Small intestine (tissue), 7 donors: ENCODE measurements around the gene CNOT8. TPM values are rescaled to one million over a fixed set of nuclear protein-coding genes. Genes with fewer than 3 reads are reported as not detected.
"Not testable (repeated sequence)": the region's sequence is repeated elsewhere in the genome, so short reads cannot be mapped to it uniquely, and the experiment has no call there.

Source experiments
- DNase-seq, 2 donors: peaks; one replicate each; pipeline versions ENCODE4 v3.0.0 to v3.0.0-alpha.2; 2013
- FAIRE-seq: peaks from 2 replicates; lab custom pipeline; 2012; peaks lifted over from hg19 to GRCh38; lab: Jason Lieb, UNC
- H3K27ac ChIP-seq, 3 donors: one replicate each; pipeline ENCODE4 v1.5.1; 2013; ENCODE audit warnings: low read length in 2 of 3, mild to moderate bottlenecking in 2 of 3, control low read depth in 1 of 3, inconsistent platforms in 1 of 3, low read depth in 1 of 3, moderate library complexity in 1 of 3
- H3K27me3 ChIP-seq, 3 donors: one replicate each; pipeline ENCODE4 v1.6.1; 2013; ENCODE audit warnings: low read length in 3 of 3, inconsistent platforms in 1 of 3; ENCODE audit not compliant: control insufficient read depth in 3 of 3, insufficient read depth in 3 of 3
- H3K36me3 ChIP-seq, 3 donors: one replicate each; pipeline ENCODE4 v1.6.1; 2013; ENCODE audit warnings: low read length in 3 of 3, inconsistent platforms in 1 of 3, low read depth in 1 of 3, mild to moderate bottlenecking in 1 of 3, moderate library complexity in 1 of 3; ENCODE audit not compliant: control insufficient read depth in 3 of 3, insufficient read depth in 2 of 3
- H3K4me1 ChIP-seq, 3 donors: one replicate each; pipeline ENCODE4 v1.6.1; 2013; ENCODE audit warnings: low read length in 2 of 3, inconsistent platforms in 1 of 3, low read depth in 1 of 3, mild to moderate bottlenecking in 1 of 3, moderate library complexity in 1 of 3; ENCODE audit not compliant: control insufficient read depth in 3 of 3, insufficient read depth in 2 of 3
- H3K4me3 ChIP-seq, 3 donors: one replicate each; pipeline ENCODE4 v1.5.1; 2013; ENCODE audit warnings: low read length in 3 of 3, control low read depth in 1 of 3, inconsistent platforms in 1 of 3, low read depth in 1 of 3, mild to moderate bottlenecking in 1 of 3, moderate library complexity in 1 of 3
- H3K9me3 ChIP-seq, 2 donors: one replicate each; pipeline ENCODE4 v1.6.1; 2013; ENCODE audit warnings: low read depth in 1 of 2, low read length in 1 of 2; ENCODE audit not compliant: control insufficient read depth in 2 of 2, insufficient read depth in 1 of 2
- WGBS, 3 donors: extraction: QIAGEN DNeasy Blood & Tissue Kit; methylation state at CpG; one replicate each; pipeline ENCODE4 v1.1.7; 2013; 5-methylcytosine and 5-hydroxymethylcytosine counted together
- polyA plus RNA-seq, 4 donors: library from polyadenylated mRNA; stranded (reverse) in 3 of 4; unstranded in 1 of 4; fragments of 200-250 nt in 3 of 4; fragments of 120-200 nt in 1 of 4; gene quantifications; one replicate each; pipeline versions ENCODE4 v1.2.1 to v1.2.3, GENCODE V29; 2013
- donor health status: healthy with polysubstance abuse.
- donor health status: control.
- donor health status: control.
- donor health status: Bipolar disorder and iron deficiency.
- donor health status: healthy.

Gene CNOT8
- polyA plus RNA-seq, 4 donors, result 43.5 to 54.1 (median 48.9) TPM

GRCh38 chr5:154816891-154817492 lies 41.4 kb upstream of the CNOT8 start:
- Histone ChIP-seq H3K27me3 (no peaks in the 10 kb centered on the region), H3K4me3 (no peak overlapping the region), H3K4me1 (peaks cover 0 to 11% (median 0%) of the 10 kb centered on the region in 3 donors), H3K36me3 (peaks cover 15 to 74% (median 27%) of the 10 kb centered on the region in 3 donors), H3K9me3 (no peaks in the 10 kb centered on the region), H3K27ac (no peak overlapping the region)
- FAIRE-seq, result no peak
- 90 to 96% (median 91%) methylated on average over 5 of the region's 5 CpGs for WGBS, 3 donors
- DNase-seq, result no peak

- DNase-seq (no peak), FAIRE-seq (no peak)
- H3K27me3 ChIP-seq, result no peaks in the 10 kb centered on the region
- no peak overlapping the region for H3K27ac ChIP-seq
- no peak overlapping the region for H3K4me3 ChIP-seq
- peaks cover 0 to 11% (median 0%) of the 10 kb centered on the region in 3 donors for H3K4me1 ChIP-seq
- WGBS, 3 donors, result 88 to 91% (median 89%) methylated on average over 6 of the region's 6 CpGs
- H3K36me3 ChIP-seq, result peaks cover 15 to 73% (median 25%) of the 10 kb centered on the region in 3 donors
- no peaks in the 10 kb centered on the region for H3K9me3 ChIP-seq
Observed at GRCh38 chr5:154817815-154818214, 40.6 kb upstream of the CNOT8 start.

- DNase-seq, result no peak
- no peak overlapping the region for H3K27ac ChIP-seq
- 76 to 87% (median 82%) methylated on average over 2 of the region's 2 CpGs for WGBS, 3 donors
- peaks cover 0 to 11% (median 0%) of the 10 kb centered on the region in 3 donors for H3K4me1 ChIP-seq
- H3K4me3 ChIP-seq, result no peak overlapping the region
- peaks cover 13 to 77% (median 23%) of the 10 kb centered on the region in 3 donors for H3K36me3 ChIP-seq
- no peaks in the 10 kb centered on the region for H3K27me3 ChIP-seq
- no peak for FAIRE-seq
- no peaks in the 10 kb centered on the region for H3K9me3 ChIP-seq
Observed at GRCh38 chr5:154818471-154819116, 39.8 kb upstream of the CNOT8 start.

GRCh38 chr5:154819546-154819945 lies 38.9 kb upstream of the CNOT8 start:
- H3K4me1 ChIP-seq, result peaks cover 0 to 17% (median 0%) of the 10 kb centered on the region in 3 donors
- H3K27ac ChIP-seq, result no peak overlapping the region
- no peak overlapping the region for H3K4me3 ChIP-seq
- FAIRE-seq (no peak), DNase-seq (no peak)
- peaks cover 11 to 76% (median 19%) of the 10 kb centered on the region in 3 donors for H3K36me3 ChIP-seq
- H3K9me3 ChIP-seq, result no peaks in the 10 kb centered on the region
- 80 to 85% (median 80%) methylated on average over 7 of the region's 7 CpGs for WGBS, 3 donors
- no peaks in the 10 kb centered on the region for H3K27me3 ChIP-seq

GRCh38 chr5:154820383-154820782 lies 38.0 kb upstream of the CNOT8 start:
- H3K27me3 ChIP-seq, result no peaks in the 10 kb centered on the region
- no peak overlapping the region for H3K4me3 ChIP-seq
- peaks cover 5 to 68% (median 13%) of the 10 kb centered on the region in 3 donors for H3K36me3 ChIP-seq
- WGBS, 3 donors, result 95 to 98% (median 98%) methylated on average over 5 of the region's 5 CpGs
- DNase-seq (no peak), FAIRE-seq (no peak)
- H3K4me1 ChIP-seq, result peaks cover 0 to 17% (median 0%) of the 10 kb centered on the region in 3 donors
- no peak overlapping the region for H3K27ac ChIP-seq
- H3K9me3 ChIP-seq, result no peaks in the 10 kb centered on the region

- H3K36me3 ChIP-seq, result peaks cover 0 to 57% (median 7%) of the 10 kb centered on the region in 3 donors
- not testable (repeated sequence) for H3K27me3 ChIP-seq, DNase-seq, FAIRE-seq, H3K9me3 ChIP-seq, H3K27ac ChIP-seq, H3K4me3 ChIP-seq
- WGBS, 3 donors, result 88 to 94% (median 92%) methylated on average over 5 of the region's 5 CpGs
- peaks cover 0 to 17% (median 0%) of the 10 kb centered on the region in 3 donors for H3K4me1 ChIP-seq
Observed at GRCh38 chr5:154822896-154823295, 35.5 kb upstream of the CNOT8 start.

- Histone ChIP-seq H3K27me3 (no peaks in the 10 kb centered on the region), H3K9me3 (no peaks in the 10 kb centered on the region), H3K27ac (no peak overlapping the region), H3K4me3 (no peak overlapping the region), H3K4me1 (peaks cover 0 to 15% (median 0%) of the 10 kb centered on the region in 3 donors), H3K36me3 (peaks cover 0 to 57% (median 7%) of the 10 kb centered on the region in 3 donors)
- FAIRE-seq (no peak), DNase-seq (no peak)
- 84 to 90% (median 85%) methylated on average over 4 of the region's 4 CpGs for WGBS, 3 donors
Observed at GRCh38 chr5:154823605-154824004, 34.8 kb upstream of the CNOT8 start.

- DNase-seq, result no peak
- peaks cover 0 to 56% (median 7%) of the 10 kb centered on the region in 3 donors for H3K36me3 ChIP-seq
Observed at GRCh38 chr5:154824070-154824469, 34.4 kb upstream of the CNOT8 start.

More at GRCh38 chr5:154824070-154824469, 34.4 kb upstream of the CNOT8 start:
- Histone ChIP-seq H3K4me1 (peaks cover 0 to 11% (median 0%) of the 10 kb centered on the region in 3 donors), H3K27me3 (no peaks in the 10 kb centered on the region), H3K4me3 (no peak overlapping the region), H3K27ac (no peak overlapping the region), H3K9me3 (no peaks in the 10 kb centered on the region)
- 92 to 100% (median 99%) methylated on average over 2 of the region's 2 CpGs for WGBS, 3 donors
- no peak for FAIRE-seq
